ENCODE data around the gene PIP4K2A. TPM values are rescaled to one million over a fixed set of nuclear protein-coding genes. Genes with fewer than 3 reads are reported as not detected.

The PIP4K2A gene
- total and polyA plus RNA-seq, 2 of the 13 experiments (the other 11 are each of a cell fraction or from before 2014, with no cell fraction given), result 9.1 to 22.6 TPM

DNA sequence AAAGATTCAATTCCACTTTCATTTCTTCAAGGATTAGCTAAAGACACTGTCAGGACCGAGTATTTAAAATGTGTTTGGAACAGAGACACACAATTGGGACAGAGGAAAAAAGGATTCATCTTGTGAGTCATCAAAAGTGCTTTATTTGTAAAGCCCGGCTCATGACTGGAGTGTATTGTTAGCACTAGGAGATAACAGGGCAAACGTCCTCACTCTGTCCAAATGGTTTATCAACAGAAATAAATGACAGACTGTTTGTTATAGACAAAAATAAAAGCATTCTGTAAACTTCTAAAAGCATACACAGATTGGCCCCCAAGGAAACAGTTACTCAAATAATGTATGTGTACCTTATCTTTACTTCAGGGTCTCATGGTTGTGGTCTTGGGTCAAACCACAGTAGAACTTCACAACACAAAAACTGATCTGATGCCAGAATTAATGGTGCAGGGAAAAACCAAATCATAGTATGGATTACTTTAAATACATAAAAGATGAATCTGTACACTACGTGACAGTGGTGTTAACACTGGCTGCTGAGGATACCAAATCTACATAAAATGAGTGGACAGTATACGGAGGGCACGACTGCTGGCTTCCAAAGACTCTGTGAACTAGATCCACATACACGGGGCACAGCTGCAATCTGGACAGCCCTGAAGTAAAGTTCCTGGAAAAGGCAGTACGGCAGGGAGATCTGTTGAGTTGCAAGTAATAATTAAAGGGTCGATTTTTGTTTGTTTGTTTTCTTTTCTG lies 179.4 kb downstream of the PIP4K2A start (continued):
- TF ChIP-seq, protein P1, sequence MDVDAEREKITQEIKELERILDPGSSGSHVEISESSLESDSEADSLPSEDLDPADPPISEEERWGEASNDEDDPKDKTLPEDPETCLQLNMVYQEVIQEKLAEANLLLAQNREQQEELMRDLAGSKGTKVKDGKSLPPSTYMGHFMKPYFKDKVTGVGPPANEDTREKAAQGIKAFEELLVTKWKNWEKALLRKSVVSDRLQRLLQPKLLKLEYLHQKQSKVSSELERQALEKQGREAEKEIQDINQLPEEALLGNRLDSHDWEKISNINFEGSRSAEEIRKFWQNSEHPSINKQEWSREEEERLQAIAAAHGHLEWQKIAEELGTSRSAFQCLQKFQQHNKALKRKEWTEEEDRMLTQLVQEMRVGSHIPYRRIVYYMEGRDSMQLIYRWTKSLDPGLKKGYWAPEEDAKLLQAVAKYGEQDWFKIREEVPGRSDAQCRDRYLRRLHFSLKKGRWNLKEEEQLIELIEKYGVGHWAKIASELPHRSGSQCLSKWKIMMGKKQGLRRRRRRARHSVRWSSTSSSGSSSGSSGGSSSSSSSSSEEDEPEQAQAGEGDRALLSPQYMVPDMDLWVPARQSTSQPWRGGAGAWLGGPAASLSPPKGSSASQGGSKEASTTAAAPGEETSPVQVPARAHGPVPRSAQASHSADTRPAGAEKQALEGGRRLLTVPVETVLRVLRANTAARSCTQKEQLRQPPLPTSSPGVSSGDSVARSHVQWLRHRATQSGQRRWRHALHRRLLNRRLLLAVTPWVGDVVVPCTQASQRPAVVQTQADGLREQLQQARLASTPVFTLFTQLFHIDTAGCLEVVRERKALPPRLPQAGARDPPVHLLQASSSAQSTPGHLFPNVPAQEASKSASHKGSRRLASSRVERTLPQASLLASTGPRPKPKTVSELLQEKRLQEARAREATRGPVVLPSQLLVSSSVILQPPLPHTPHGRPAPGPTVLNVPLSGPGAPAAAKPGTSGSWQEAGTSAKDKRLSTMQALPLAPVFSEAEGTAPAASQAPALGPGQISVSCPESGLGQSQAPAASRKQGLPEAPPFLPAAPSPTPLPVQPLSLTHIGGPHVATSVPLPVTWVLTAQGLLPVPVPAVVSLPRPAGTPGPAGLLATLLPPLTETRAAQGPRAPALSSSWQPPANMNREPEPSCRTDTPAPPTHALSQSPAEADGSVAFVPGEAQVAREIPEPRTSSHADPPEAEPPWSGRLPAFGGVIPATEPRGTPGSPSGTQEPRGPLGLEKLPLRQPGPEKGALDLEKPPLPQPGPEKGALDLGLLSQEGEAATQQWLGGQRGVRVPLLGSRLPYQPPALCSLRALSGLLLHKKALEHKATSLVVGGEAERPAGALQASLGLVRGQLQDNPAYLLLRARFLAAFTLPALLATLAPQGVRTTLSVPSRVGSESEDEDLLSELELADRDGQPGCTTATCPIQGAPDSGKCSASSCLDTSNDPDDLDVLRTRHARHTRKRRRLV (CRISPR knock-in tag; IDR thresholded peaks at IDR 0.05), result no peak
- TF ChIP-seq, protein P2, sequence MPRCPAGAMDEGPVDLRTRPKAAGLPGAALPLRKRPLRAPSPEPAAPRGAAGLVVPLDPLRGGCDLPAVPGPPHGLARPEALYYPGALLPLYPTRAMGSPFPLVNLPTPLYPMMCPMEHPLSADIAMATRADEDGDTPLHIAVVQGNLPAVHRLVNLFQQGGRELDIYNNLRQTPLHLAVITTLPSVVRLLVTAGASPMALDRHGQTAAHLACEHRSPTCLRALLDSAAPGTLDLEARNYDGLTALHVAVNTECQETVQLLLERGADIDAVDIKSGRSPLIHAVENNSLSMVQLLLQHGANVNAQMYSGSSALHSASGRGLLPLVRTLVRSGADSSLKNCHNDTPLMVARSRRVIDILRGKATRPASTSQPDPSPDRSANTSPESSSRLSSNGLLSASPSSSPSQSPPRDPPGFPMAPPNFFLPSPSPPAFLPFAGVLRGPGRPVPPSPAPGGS (CRISPR knock-in tag; IDR thresholded peaks at IDR 0.05), result no peak
- TF ChIP-seq ZNF703 (CRISPR knock-in tag; IDR thresholded peaks at IDR 0.05; ENCODE audit: borderline replicate concordance), result no peak
- TF ChIP-seq CREM (IDR thresholded peaks at IDR 0.05), result peak; percentile 26; the same call in 1 of the 2 replicates
- TF ChIP-seq CREM (CRISPR knock-in tag; IDR thresholded peaks at IDR 0.05), result no peak
- no peak for TF ChIP-seq FOXP1 (IDR thresholded peaks at IDR 0.05)
- TF ChIP-seq FOXP1 (CRISPR knock-in tag; IDR thresholded peaks at IDR 0.05), result peak; percentile 38; the same call in 1 of the 2 replicates
- TF ChIP-seq, protein P3, sequence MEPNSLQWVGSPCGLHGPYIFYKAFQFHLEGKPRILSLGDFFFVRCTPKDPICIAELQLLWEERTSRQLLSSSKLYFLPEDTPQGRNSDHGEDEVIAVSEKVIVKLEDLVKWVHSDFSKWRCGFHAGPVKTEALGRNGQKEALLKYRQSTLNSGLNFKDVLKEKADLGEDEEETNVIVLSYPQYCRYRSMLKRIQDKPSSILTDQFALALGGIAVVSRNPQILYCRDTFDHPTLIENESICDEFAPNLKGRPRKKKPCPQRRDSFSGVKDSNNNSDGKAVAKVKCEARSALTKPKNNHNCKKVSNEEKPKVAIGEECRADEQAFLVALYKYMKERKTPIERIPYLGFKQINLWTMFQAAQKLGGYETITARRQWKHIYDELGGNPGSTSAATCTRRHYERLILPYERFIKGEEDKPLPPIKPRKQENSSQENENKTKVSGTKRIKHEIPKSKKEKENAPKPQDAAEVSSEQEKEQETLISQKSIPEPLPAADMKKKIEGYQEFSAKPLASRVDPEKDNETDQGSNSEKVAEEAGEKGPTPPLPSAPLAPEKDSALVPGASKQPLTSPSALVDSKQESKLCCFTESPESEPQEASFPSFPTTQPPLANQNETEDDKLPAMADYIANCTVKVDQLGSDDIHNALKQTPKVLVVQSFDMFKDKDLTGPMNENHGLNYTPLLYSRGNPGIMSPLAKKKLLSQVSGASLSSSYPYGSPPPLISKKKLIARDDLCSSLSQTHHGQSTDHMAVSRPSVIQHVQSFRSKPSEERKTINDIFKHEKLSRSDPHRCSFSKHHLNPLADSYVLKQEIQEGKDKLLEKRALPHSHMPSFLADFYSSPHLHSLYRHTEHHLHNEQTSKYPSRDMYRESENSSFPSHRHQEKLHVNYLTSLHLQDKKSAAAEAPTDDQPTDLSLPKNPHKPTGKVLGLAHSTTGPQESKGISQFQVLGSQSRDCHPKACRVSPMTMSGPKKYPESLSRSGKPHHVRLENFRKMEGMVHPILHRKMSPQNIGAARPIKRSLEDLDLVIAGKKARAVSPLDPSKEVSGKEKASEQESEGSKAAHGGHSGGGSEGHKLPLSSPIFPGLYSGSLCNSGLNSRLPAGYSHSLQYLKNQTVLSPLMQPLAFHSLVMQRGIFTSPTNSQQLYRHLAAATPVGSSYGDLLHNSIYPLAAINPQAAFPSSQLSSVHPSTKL (CRISPR knock-in tag; IDR thresholded peaks at IDR 0.05), result 0 out of 2 replicates have a peak, but pooled peaks have one; percentile 15
- no peak for TF ChIP-seq TP53 (CRISPR knock-in tag; conservative IDR thresholded peaks at IDR 0.05)
- TF ChIP-seq ARNT (IDR thresholded peaks at IDR 0.05), result no peak
- TF ChIP-seq SALL2 (CRISPR knock-in tag; IDR thresholded peaks at IDR 0.05), result no peak
- no peak for TF ChIP-seq ZNF616 (CRISPR knock-in tag; IDR thresholded peaks at IDR 0.05; ENCODE audit: low read depth)
- TF ChIP-seq ZFP82 (CRISPR knock-in tag; IDR thresholded peaks at IDR 0.05; ENCODE audit: borderline replicate concordance), result no peak
- no peak for TF ChIP-seq ZNF331 (CRISPR knock-in tag; IDR thresholded peaks at IDR 0.05)
- TF ChIP-seq, protein P4, sequence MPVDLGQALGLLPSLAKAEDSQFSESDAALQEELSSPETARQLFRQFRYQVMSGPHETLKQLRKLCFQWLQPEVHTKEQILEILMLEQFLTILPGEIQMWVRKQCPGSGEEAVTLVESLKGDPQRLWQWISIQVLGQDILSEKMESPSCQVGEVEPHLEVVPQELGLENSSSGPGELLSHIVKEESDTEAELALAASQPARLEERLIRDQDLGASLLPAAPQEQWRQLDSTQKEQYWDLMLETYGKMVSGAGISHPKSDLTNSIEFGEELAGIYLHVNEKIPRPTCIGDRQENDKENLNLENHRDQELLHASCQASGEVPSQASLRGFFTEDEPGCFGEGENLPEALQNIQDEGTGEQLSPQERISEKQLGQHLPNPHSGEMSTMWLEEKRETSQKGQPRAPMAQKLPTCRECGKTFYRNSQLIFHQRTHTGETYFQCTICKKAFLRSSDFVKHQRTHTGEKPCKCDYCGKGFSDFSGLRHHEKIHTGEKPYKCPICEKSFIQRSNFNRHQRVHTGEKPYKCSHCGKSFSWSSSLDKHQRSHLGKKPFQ (CRISPR knock-in tag; IDR thresholded peaks at IDR 0.05; ENCODE audit: insufficient replicate concordance), result no peak
- no peak for TF ChIP-seq MYNN (CRISPR knock-in tag; IDR thresholded peaks at IDR 0.05; ENCODE audit: low read depth)
- no peak for TF ChIP-seq CHD2 (IDR thresholded peaks at IDR 0.05; ENCODE audit: low read depth, low read length)
- TF ChIP-seq ZNF44 (CRISPR knock-in tag; IDR thresholded peaks at IDR 0.05), result no peak
